Choroid plexus epithelial cell (primary cell): ENCODE data around the gene PSEN2.

Source experiments
- DNase-seq: peaks from one replicate; pipeline ENCODE4 v3.0.0-alpha.2; 2010; ENCODE audit warnings: low read depth
- H3K4me3 ChIP-seq: 2 replicates; pipeline ENCODE4 v1.5.1; 2011; ENCODE audit warnings: low read depth, mild to moderate bottlenecking, control low read depth, low read length, moderate library complexity
- CTCF ChIP-seq: conservative IDR thresholded peaks from 2 replicates; pipeline ENCODE4 v1.5.1; 2011; ENCODE audit warnings: low read depth, mild to moderate bottlenecking, control low read depth, inconsistent platforms, low read length, moderate library complexity

Gene PSEN2

GRCh38 chr1:226888021-226888420, 17.6 kb downstream of the PSEN2 start:
- no peak for TF ChIP-seq CTCF
- no peak for DNase-seq
- H3K4me3 ChIP-seq: no peak overlapping the region

DNA sequence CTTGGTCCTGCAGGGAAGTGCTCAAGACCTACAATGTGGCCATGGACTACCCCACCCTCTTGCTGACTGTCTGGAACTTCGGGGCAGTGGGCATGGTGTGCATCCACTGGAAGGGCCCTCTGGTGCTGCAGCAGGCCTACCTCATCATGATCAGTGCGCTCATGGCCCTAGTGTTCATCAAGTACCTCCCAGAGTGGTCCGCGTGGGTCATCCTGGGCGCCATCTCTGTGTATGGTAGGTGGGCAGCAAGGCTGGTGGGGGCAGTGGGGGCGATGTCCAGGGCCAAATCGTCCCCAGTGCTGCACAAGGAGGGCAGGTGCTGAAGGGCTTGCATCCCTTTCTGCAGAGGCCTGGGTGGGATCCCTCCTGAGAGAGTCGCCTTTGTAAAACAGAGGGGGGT, 18.4 kb downstream of the PSEN2 start:
- no peak overlapping the region for H3K4me3 ChIP-seq
- no peak for DNase-seq
- TF ChIP-seq CTCF: no peak

DNA sequence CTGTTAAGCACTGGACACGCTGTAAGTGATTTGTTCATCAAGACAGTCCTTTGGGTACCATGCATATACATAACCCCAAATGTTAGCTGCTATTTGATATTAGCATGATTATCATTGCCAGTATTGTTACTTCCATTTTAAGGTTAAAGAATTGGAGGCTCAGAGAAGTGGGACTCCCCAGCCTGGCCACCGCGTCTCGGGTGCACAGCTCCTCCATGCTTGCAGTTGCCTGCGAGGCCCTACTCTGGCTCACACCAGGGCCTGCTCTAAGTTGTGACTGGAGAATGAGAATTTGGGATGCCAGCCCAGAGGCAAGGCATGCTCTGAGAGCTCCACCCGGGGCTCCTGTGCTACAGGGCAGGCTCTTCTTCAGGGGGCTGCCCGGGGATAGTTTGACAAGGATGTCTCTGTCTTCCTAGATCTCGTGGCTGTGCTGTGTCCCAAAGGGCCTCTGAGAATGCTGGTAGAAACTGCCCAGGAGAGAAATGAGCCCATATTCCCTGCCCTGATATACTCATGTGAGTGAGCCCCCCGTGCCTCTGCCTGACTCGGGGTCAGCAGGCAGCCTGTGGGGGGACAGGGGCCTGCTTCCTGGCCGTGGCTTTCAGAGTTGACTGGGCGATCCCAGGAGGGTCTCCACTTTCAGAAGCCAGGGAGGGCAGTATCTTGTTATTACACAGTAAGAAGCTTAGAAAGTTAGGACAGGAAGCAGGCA, 19.4 kb downstream of the PSEN2 start:
- no peak for TF ChIP-seq CTCF
- H3K4me3 ChIP-seq: no peak overlapping the region

DNA sequence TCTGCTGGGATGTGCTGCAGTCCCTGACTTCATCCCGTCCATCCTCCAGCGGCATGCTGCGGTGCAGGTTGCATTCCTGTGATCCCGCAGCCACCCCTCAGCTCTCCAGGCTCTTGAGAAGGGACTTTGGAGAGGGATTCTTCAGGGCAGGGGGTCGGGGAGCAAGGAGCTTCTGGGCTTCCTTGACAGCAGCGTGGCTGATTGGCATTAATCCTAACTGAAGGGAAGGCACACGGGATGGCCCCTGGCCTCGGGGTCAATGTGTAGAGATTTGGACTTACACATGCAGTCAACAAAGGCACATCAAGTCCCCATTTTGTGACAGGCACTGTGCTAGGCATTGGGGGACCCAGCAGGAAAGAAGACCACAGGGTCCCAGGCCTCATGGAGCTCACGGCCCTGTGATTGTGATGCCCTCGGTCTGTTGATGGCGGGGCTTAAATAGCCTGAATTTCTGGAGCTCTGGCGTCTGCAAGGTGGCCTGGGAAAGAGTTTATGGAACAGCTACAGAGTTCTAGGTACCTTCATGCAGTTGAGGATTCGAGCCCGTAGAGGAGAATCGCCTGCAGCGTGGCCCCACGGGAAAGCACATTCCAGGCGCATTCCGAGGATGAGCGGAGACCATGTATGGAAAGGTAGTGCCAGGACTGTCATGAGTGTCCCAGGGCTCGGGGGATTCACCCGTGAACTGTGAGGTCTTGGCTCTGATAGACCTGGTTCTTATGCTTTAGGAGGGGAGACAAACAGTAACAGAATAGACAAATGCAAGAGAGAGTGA, 20.1 kb downstream of the PSEN2 start:
- no peak for TF ChIP-seq CTCF
- no peak overlapping the region for H3K4me3 ChIP-seq
- DNase-seq: no peak

More for the DNA sequence above, 19.4 kb downstream of the PSEN2 start:
- no peak for DNase-seq

DNA sequence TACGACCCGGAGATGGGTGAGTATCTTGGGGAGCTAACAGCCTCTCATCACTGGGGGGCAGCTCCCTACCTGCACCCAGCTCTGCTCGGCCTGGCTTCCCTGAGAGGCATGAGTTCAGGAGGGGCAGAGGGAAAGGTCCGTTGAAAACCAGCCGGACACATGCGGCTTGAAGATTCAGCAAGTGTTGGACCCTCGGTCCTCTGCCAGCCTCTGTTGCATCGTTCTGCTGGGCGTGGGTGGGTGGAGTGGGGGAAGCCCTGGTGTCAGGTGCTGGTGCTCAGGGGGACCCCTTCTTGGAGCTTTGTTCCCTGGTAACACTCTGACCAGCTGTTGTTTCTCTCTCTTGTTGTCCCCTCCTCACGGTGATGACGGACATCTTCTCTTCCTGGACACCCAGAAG, 20.9 kb downstream of the PSEN2 start:
- no peak for TF ChIP-seq CTCF
- no peak for DNase-seq

GRCh38 chr1:226891846-226892523, 21.6 kb downstream of the PSEN2 start:
- peak; percentile 53 for DNase-seq
- H3K4me3 ChIP-seq: no peak overlapping the region

More for the DNA sequence above, 20.9 kb downstream of the PSEN2 start:
- no peak overlapping the region for H3K4me3 ChIP-seq

More at GRCh38 chr1:226891846-226892523, 21.6 kb downstream of the PSEN2 start:
- no peak for TF ChIP-seq CTCF
